HepG2 (cell line): ENCODE measurements around the gene COX5B. TPM values are rescaled to one million over a fixed set of nuclear protein-coding genes. Genes with fewer than 3 reads are reported as not detected.

ENCODE experiments used
- ATAC-seq: fragments of 200-7000 bp; cut with Tn5 transposase; 3 replicates; pipeline ENCODE4 v1.9.1; 2020; ENCODE audit warnings: mild to moderate bottlenecking, moderate library complexity
- BruUV-seq: library from RNA; stranded (reverse); fragments of 400-500 nt; replicated peaks from 2 replicates; lab custom pipeline; 2021; lab: Mats Ljungman, UMichigan
- CTCF ChIA-PET: fragments of 300-600 bp; formaldehyde crosslinking; extraction: SDS; loops from one replicate; lab custom pipeline; 2021; ENCODE audit warnings: low total read pairs, inconsistent platforms, low intra/inter-chr PET ratio; lab: Yijun Ruan, JAX
- POLR2A ChIA-PET: fragments of 350-600 bp; sonication (Branson Sonifier 250); formaldehyde crosslinking; loops from one replicate; lab custom pipeline; 2020; ENCODE audit warnings: antibody characterized with exemption, inconsistent platforms; lab: Yijun Ruan, JAX
- DNase-seq: peaks from one replicate; pipeline ENCODE4 v3.0.0-alpha.2; 2015; ENCODE audit warnings: low spot score
- FAIRE-seq: peaks from 3 replicates; lab custom pipeline; 2011; peaks lifted over from hg19 to GRCh38; lab: Jason Lieb, UNC
- H2AFZ ChIP-seq: one replicate; pipeline ENCODE4 v1.6.1; 2011; ENCODE audit warnings: low read length, inconsistent platforms
- H3K27ac ChIP-seq: fragments of 300-600 bp; 3 replicates; pipeline ENCODE4 v1.8.0; 2011; ENCODE audit warnings: mixed run types, mild to moderate bottlenecking, mixed read lengths, low read length, inconsistent platforms; ENCODE audit not compliant: insufficient read depth; ENCODE audit errors: extremely low read length
- H3K27me3 ChIP-seq, 2 experiments: fragments of 200-600 bp in 1 of 2; 2 replicates in 1 of 2; 3 replicates in 1 of 2; pipeline versions ENCODE4 v1.6.0 to v1.8.0; 2011; ENCODE audit warnings: low read length in 2 of 2, mild to moderate bottlenecking in 2 of 2, moderate library complexity in 2 of 2, inconsistent platforms in 1 of 2; ENCODE audit not compliant: insufficient read depth in 2 of 2, control insufficient read depth in 1 of 2
- H3K36me3 ChIP-seq, 2 experiments: fragments of 200-600 bp in 1 of 2; replicated peaks in 1 of 2; 2 replicates in 1 of 2; 3 replicates in 1 of 2; pipeline versions ENCODE4 v1.5.1 to v1.8.0; 2011; ENCODE audit warnings: low read length in 2 of 2, inconsistent platforms in 1 of 2; ENCODE audit not compliant: insufficient read depth in 2 of 2, control insufficient read depth in 1 of 2
- H3K4me1 ChIP-seq: 2 replicates; pipeline ENCODE4 v1.5.1; 2012; ENCODE audit warnings: low read length, inconsistent platforms; ENCODE audit not compliant: insufficient read depth
- H3K4me2 ChIP-seq: 2 replicates; pipeline ENCODE4 v1.6.0; 2011; ENCODE audit warnings: low read depth, low read length, inconsistent platforms
- H3K4me3 ChIP-seq, 3 experiments: fragments of 200-600 bp in 1 of 3; sonication (generic), shearing (Covaris generic) in 1 of 3; replicated peaks in 1 of 3; 2 replicates each; pipeline ENCODE4 v1.5.1; 2011 to 2016; ENCODE audit warnings: low read length in 3 of 3, inconsistent platforms in 2 of 3, low read depth in 2 of 3, mild to moderate bottlenecking in 2 of 3, control low read depth in 1 of 3, mixed read lengths in 1 of 3; ENCODE audit not compliant: insufficient read depth in 1 of 3
- H3K79me2 ChIP-seq: one replicate; pipeline ENCODE4 v1.6.1; 2011; ENCODE audit warnings: low read length, inconsistent platforms; ENCODE audit not compliant: insufficient read depth
- H3K9ac ChIP-seq: 2 replicates; pipeline ENCODE4 v1.6.0; 2011; ENCODE audit warnings: mild to moderate bottlenecking, low read depth, low read length, inconsistent platforms; ENCODE audit not compliant: insufficient read depth
- H3K9me3 ChIP-seq: 2 replicates; pipeline ENCODE4 v1.5.1; 2012; ENCODE audit warnings: mild to moderate bottlenecking, low read length
- H4K20me1 ChIP-seq: 2 replicates; pipeline ENCODE4 v1.6.0; 2011; ENCODE audit warnings: inconsistent platforms, mild to moderate bottlenecking, low read length, moderate library complexity; ENCODE audit not compliant: insufficient read depth
- ATF4 ChIP-seq, 2 experiments: fragments of 450-650 bp in 1 of 2; sonication (generic) in 1 of 2; formaldehyde crosslinking; IDR thresholded peaks; 2 replicates each; pipeline versions ENCODE4 v1.5.0 to v1.8.0; 2020 to 2022; ENCODE audit warnings: mild to moderate bottlenecking in 1 of 2, missing genetic modification reagents in 1 of 2
- CEBPG ChIP-seq: IDR thresholded peaks from 2 replicates; pipeline ENCODE4 v1.6.1; 2016
- CREM ChIP-seq, 2 experiments: sonication (generic) in 1 of 2; formaldehyde crosslinking in 1 of 2; IDR thresholded peaks; 2 replicates each; pipeline versions ENCODE4 v1.4.0 to v1.6.1; 2016 to 2020; ENCODE audit warnings: antibody characterized with exemption in 1 of 2, mild to moderate bottlenecking in 1 of 2, missing genetic modification reagents in 1 of 2
- ETS1 ChIP-seq: sonication (generic); formaldehyde crosslinking; IDR thresholded peaks from 2 replicates; pipeline ENCODE4 v1.4.0; 2020; ENCODE audit warnings: missing genetic modification reagents
- HBP1 ChIP-seq: IDR thresholded peaks from 2 replicates; pipeline ENCODE4 v1.6.1; 2016; ENCODE audit warnings: low read depth, control low read depth
- MEIS1 ChIP-seq: sonication (generic); formaldehyde crosslinking; IDR thresholded peaks from 2 replicates; pipeline ENCODE4 v1.9.0; 2021; ENCODE audit warnings: mild to moderate bottlenecking, missing genetic modification reagents, moderate library complexity, borderline replicate concordance
- MNT ChIP-seq: fragments of 450-650 bp; IDR thresholded peaks from 2 replicates; pipeline ENCODE4 v1.6.1; 2016
- MTA1 ChIP-seq: sonication (generic); formaldehyde crosslinking; IDR thresholded peaks from 2 replicates; pipeline ENCODE4 v1.4.0; 2020; ENCODE audit warnings: missing genetic modification reagents, mild to moderate bottlenecking, borderline replicate concordance
- PITX1 ChIP-seq: sonication (generic); formaldehyde crosslinking; IDR thresholded peaks from 2 replicates; pipeline ENCODE4 v1.5.1; 2020; ENCODE audit warnings: mild to moderate bottlenecking, missing genetic modification reagents
- SMC3 ChIP-seq: IDR thresholded peaks from 2 replicates; pipeline ENCODE4 v1.6.1; 2011; ENCODE audit warnings: low read length, improper control_type of control experiment
- THRA ChIP-seq: sonication (generic); formaldehyde crosslinking; IDR thresholded peaks from 2 replicates; pipeline ENCODE4 v1.4.0; 2020; ENCODE audit warnings: missing genetic modification reagents, borderline replicate concordance
- ZIK1 ChIP-seq: sonication (generic); formaldehyde crosslinking; IDR thresholded peaks from 2 replicates; pipeline ENCODE4 v1.5.0; 2020; ENCODE audit warnings: mild to moderate bottlenecking, low read depth, missing genetic modification reagents, borderline replicate concordance
- ZNF251 ChIP-seq: sonication (generic); formaldehyde crosslinking; IDR thresholded peaks from 2 replicates; pipeline ENCODE4 v1.9.0; 2021; ENCODE audit warnings: mild to moderate bottlenecking, missing genetic modification reagents
- ZNF253 ChIP-seq: sonication (generic); formaldehyde crosslinking; IDR thresholded peaks from 2 replicates; pipeline ENCODE4 v1.8.0; 2022; ENCODE audit warnings: mild to moderate bottlenecking, missing genetic modification reagents, borderline replicate concordance
- ZNF350 ChIP-seq: sonication (generic); formaldehyde crosslinking; IDR thresholded peaks from 2 replicates; pipeline ENCODE4 v1.4.0; 2020; ENCODE audit warnings: mild to moderate bottlenecking, low read depth, missing genetic modification reagents, borderline replicate concordance
- ZNF460 ChIP-seq: sonication (generic); formaldehyde crosslinking; IDR thresholded peaks from 2 replicates; pipeline ENCODE4 v1.5.1; 2020; ENCODE audit warnings: missing genetic modification reagents, mild to moderate bottlenecking, borderline replicate concordance
- ZNF605 ChIP-seq: sonication (generic); formaldehyde crosslinking; IDR thresholded peaks from 2 replicates; pipeline ENCODE4 v1.8.0; 2022; ENCODE audit warnings: mild to moderate bottlenecking, missing genetic modification reagents
- ZNF841 ChIP-seq: sonication (generic); formaldehyde crosslinking; IDR thresholded peaks from 2 replicates; pipeline ENCODE4 v1.8.1; 2023; ENCODE audit warnings: missing genetic modification reagents, borderline replicate concordance
- WGBS: methylation state at CpG from one replicate; pipeline ENCODE4 v1.1.6; 2017; ENCODE audit warnings: low lambda C conversion rate; 5-methylcytosine and 5-hydroxymethylcytosine counted together
- in situ Hi-C: cut with HindIII; loops from 2 replicates; pipeline ENCODE4 v1.10.0; 2017; ENCODE audit warnings: low pct_unique_long_range_greater_than_20kb; ENCODE audit not compliant: extremely low pct_ligation_motif_present
- intact Hi-C: fragments of 100-400 bp; cut with micrococcal nuclease; formaldehyde crosslinking; loops from one replicate; pipeline ENCODE4 v1.10.0; 2022; ENCODE audit not compliant: unreplicated experiment
- polyA plus RNA-seq, 8 experiments: library from polyadenylated mRNA; depleted of rRNA in 3 of 8; stranded (reverse) in 7 of 8; unstranded in 1 of 8; fragments of >200 nt; fragmentation: Illumina TruSeq in 4 of 8; extraction: Trizol in 4 of 8; gene quantifications; 2 replicates each; pipeline versions ENCODE4 v1.2.1 to v1.2.3, GENCODE V29; 2011 to 2016; ENCODE audit warnings: low read depth in 4 of 8, missing spikeins in 1 of 8, mixed read lengths in 1 of 8; ENCODE audit not compliant: insufficient read depth in 1 of 8
- total RNA-seq, 5 experiments: library from RNA; depleted of rRNA; stranded (reverse); fragments of >200 nt; fragmentation: Illumina TruSeq; extraction: Trizol; gene quantifications; 2 replicates each; pipeline ENCODE4 v1.2.3, GENCODE V29; 2016; ENCODE audit warnings: low read depth in 1 of 5

The COX5B gene
- total and polyA plus RNA-seq, 2 of the 13 experiments (the other 11 are each of a cell fraction or from before 2014, with no cell fraction given): 453 to 536 TPM

GRCh38 chr2:97654309-97654708 is 8.4 kb downstream of the COX5B start:
- no peak overlapping the region for H3K27ac ChIP-seq
- no TSS peak for BruUV-seq
- FAIRE-seq: no peak
- H3K4me3 ChIP-seq: no peak overlapping the region
- in situ Hi-C loops (loop anchor here (25.0 kb wide), 1 partner anchor 1592 kb away; no protein-coding TSS in a partner anchor), intact Hi-C loops (no loop called here)
- no peaks in the 10 kb centered on the region for H4K20me1 ChIP-seq
- ATAC-seq: no peak
- peaks cover 16 to 37% of the 10 kb centered on the region in 2 experiments for H3K36me3 ChIP-seq
- no peak overlapping the region for H3K4me2 ChIP-seq
- H3K27me3 ChIP-seq: no peaks in the 10 kb centered on the region
- H3K9me3 ChIP-seq: peaks cover 8% of the 10 kb centered on the region; the same call in 1 of the 2 replicates
- no peak for DNase-seq
- H2AFZ ChIP-seq: no peak overlapping the region
- no peak overlapping the region for H3K9ac ChIP-seq
- no peaks in the 10 kb centered on the region for H3K4me1 ChIP-seq
- no peaks in the 10 kb centered on the region for H3K79me2 ChIP-seq
- 97% methylated on average over 5 of the region's 5 CpGs for WGBS
- ChIA-PET POLR2A (interaction anchor here (1.6 to 12.2 kb wide), 3 partner anchors 8 to 1586 kb away, joined by 3 to 298 read pairs (median 35); partner anchors contain the start of genes ACTR1B and COX5B), CTCF (no interaction called here)
- TF ChIP-seq ZNF605 (CRISPR knock-in tag) (no peak), ETS1 (CRISPR knock-in tag) (no peak), MEIS1 (CRISPR knock-in tag) (no peak), ZIK1 (no peak), ZNF253 (no peak), ATF4 (CRISPR knock-in tag; IDR thresholded peaks at IDR 0.05) (no peak), HBP1 (CRISPR knock-in tag) (no peak), ZNF841 (CRISPR knock-in tag) (no peak), CEBPG (no peak), MTA1 (CRISPR knock-in tag) (no peak), ZNF460 (CRISPR knock-in tag) (no peak), ZNF350 (CRISPR knock-in tag) (no peak), PITX1 (CRISPR knock-in tag) (no peak), ZNF251 (CRISPR knock-in tag) (no peak), SMC3 (no peak), CREM (IDR thresholded peaks at IDR 0.05) (no peak), CREM (CRISPR knock-in tag; IDR thresholded peaks at IDR 0.05) (no peak), THRA (CRISPR knock-in tag) (no peak), MNT (no peak)
